ENCODE results near the gene MEX3D. TPM values are rescaled to one million over a fixed set of nuclear protein-coding genes. Genes with fewer than 3 reads are reported as not detected.
"Not testable (repeated sequence)": the region's sequence is repeated elsewhere in the genome, so short reads cannot be mapped to it uniquely, and the experiment has no call there.

Gene MEX3D
- total RNA-seq, 1 experiment from 2014 or later, result 64.0 TPM

- ATAC-seq (no peak), DNase-seq (no peak)
- ChIA-PET POLR2A (ENCODE audit: unreplicated experiment) (no interaction called here), CTCF (no interaction called here)
- no peak overlapping the region for H3K27ac ChIP-seq (ENCODE audit: low read length)
- H2AFZ ChIP-seq (ENCODE audit: low read length), result no peak overlapping the region
- H3K9me3 ChIP-seq (ENCODE audit: low read length), result no peaks in the 10 kb centered on the region
- H3K36me3 ChIP-seq (ENCODE audit: low read depth, low read length), result no peaks in the 10 kb centered on the region
- no peaks in the 10 kb centered on the region for H3F3A ChIP-seq (ENCODE audit: low read length, unreplicated experiment)
- H3K27me3 ChIP-seq (ENCODE audit: low read length), result no peaks in the 10 kb centered on the region
- intact Hi-C loops (cut with micrococcal nuclease), result no loop called here
- no peak overlapping the region for H3K9ac ChIP-seq (ENCODE audit: low read length)
- no peak for TF ChIP-seq EZH2 (IDR thresholded peaks at IDR 0.05; ENCODE audit: low read length, unreplicated experiment)
- no peak for TF ChIP-seq CTCF (conservative IDR thresholded peaks at IDR 0.05; ENCODE audit: low read depth, low read length)
- no peak for TF ChIP-seq EZH2phosphoT487 (IDR thresholded peaks at IDR 0.05; ENCODE audit: borderline replicate concordance, low read length)
- BruUV-seq (replicated peaks), result no TSS peak
- H3K4me2 ChIP-seq (ENCODE audit: low read length), result no peak overlapping the region
- no peaks in the 10 kb centered on the region for H4K20me1 ChIP-seq (ENCODE audit: low read length)
- H3K4me3 ChIP-seq (ENCODE audit: low read length), result no peak overlapping the region
- H3K9me2 ChIP-seq (replicated peaks; ENCODE audit: low read length), result no peaks in the 10 kb centered on the region
- H3K79me2 ChIP-seq (ENCODE audit: low read length), result no peaks in the 10 kb centered on the region
- no peaks in the 10 kb centered on the region for H3K4me1 ChIP-seq (ENCODE audit: insufficient read depth, low read length)
Observed at GRCh38 chr19:1531587-1531986, 36.5 kb downstream of the MEX3D start.

GRCh38 chr19:1530856-1531255 is 37.3 kb downstream of the MEX3D start:
- CTCF ChIA-PET; POLR2A ChIA-PET (ENCODE audit: unreplicated experiment); H3K9me3 ChIP-seq (ENCODE audit: low read length); DNase-seq; H3K4me2 ChIP-seq (ENCODE audit: low read length); H3K4me1 ChIP-seq (ENCODE audit: insufficient read depth, low read length); intact Hi-C loops (cut with micrococcal nuclease); H3K79me2 ChIP-seq (ENCODE audit: low read length); BruUV-seq (replicated peaks); H3K27ac ChIP-seq (ENCODE audit: low read length); H2AFZ ChIP-seq (ENCODE audit: low read length); H3K4me3 ChIP-seq (ENCODE audit: low read length); H3K36me3 ChIP-seq (ENCODE audit: low read depth, low read length); H4K20me1 ChIP-seq (ENCODE audit: low read length); H3K27me3 ChIP-seq (ENCODE audit: low read length); H3K9me2 ChIP-seq (replicated peaks; ENCODE audit: low read length); ATAC-seq; H3K9ac ChIP-seq (ENCODE audit: low read length); H3F3A ChIP-seq (ENCODE audit: low read length, unreplicated experiment): not testable (repeated sequence)

GRCh38 chr19:1529430-1529816 is 38.7 kb downstream of the MEX3D start:
- no peak for DNase-seq
- no peaks in the 10 kb centered on the region for H3K27me3 ChIP-seq (ENCODE audit: low read length)
- intact Hi-C loops (cut with micrococcal nuclease), result no loop called here
- POLR2A ChIA-PET (ENCODE audit: unreplicated experiment), result no interaction called here
- no peak overlapping the region for H3K4me2 ChIP-seq (ENCODE audit: low read length)
- no peak overlapping the region for H3K27ac ChIP-seq (ENCODE audit: low read length)
- no peak for ATAC-seq
- H3F3A ChIP-seq (ENCODE audit: low read length, unreplicated experiment), result no peaks in the 10 kb centered on the region
- H3K9me3 ChIP-seq (ENCODE audit: low read length), result no peaks in the 10 kb centered on the region
- H4K20me1 ChIP-seq (ENCODE audit: low read length), result no peaks in the 10 kb centered on the region
- no peak overlapping the region for H3K4me3 ChIP-seq (ENCODE audit: low read length)
- H3K36me3 ChIP-seq (ENCODE audit: low read depth, low read length), result no peaks in the 10 kb centered on the region
- no TSS peak for BruUV-seq (replicated peaks)
- TF ChIP-seq EZH2phosphoT487 (IDR thresholded peaks at IDR 0.05; ENCODE audit: borderline replicate concordance, low read length) (no peak), EZH2 (IDR thresholded peaks at IDR 0.05; ENCODE audit: low read length, unreplicated experiment) (no peak), CTCF (conservative IDR thresholded peaks at IDR 0.05; ENCODE audit: low read depth, low read length) (no peak)
- no peaks in the 10 kb centered on the region for H3K4me1 ChIP-seq (ENCODE audit: insufficient read depth, low read length)
- CTCF ChIA-PET, result no interaction called here
- H3K9ac ChIP-seq (ENCODE audit: low read length), result no peak overlapping the region
- no peaks in the 10 kb centered on the region for H3K79me2 ChIP-seq (ENCODE audit: low read length)
- no peaks in the 10 kb centered on the region for H3K9me2 ChIP-seq (replicated peaks; ENCODE audit: low read length)
- no peak overlapping the region for H2AFZ ChIP-seq (ENCODE audit: low read length)

Data from PC-3 (cell line).